ENCODE data around the gene RPS6KC1.

Gene RPS6KC1

DNA sequence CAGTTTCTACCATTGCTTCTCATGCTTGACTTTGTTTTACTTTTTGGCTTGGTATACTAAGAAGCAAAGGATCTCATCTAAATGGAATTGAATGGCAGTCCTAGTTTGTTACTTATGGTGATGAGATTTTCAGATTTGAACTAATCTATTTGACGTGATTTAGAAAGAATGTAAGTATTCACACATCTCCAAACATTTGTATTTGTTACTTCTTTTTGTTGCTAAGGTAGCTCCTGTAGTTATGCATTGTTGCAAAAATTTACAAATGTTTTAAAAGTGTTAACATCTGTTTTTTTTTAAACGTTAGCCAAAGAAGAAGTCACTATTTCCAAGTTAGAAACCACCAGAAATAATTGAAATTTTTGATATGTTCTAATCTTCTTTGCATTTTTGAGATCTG lies 222.5 kb downstream of the RPS6KC1 start:
- Histone ChIP-seq H3K27ac (ENCODE audit: low read depth, low read length) (no peak overlapping the region), H3K4me3 (ENCODE audit: low read length) (no peak overlapping the region), H3K9me3 (ENCODE audit: control insufficient read depth, insufficient read depth, low read length) (no peaks in the 10 kb centered on the region), H3K27me3 (ENCODE audit: control insufficient read depth, low read length) (no peaks in the 10 kb centered on the region), H3F3A (ENCODE audit: control insufficient read depth, insufficient read depth) (no peaks in the 10 kb centered on the region), H4K20me1 (ENCODE audit: control insufficient read depth, insufficient read depth, low read depth, low read length) (no peaks in the 10 kb centered on the region), H3K4me2 (ENCODE audit: low read length) (no peak overlapping the region), H3K79me2 (ENCODE audit: control insufficient read depth, low read length) (no peaks in the 10 kb centered on the region), H3K4me1 (ENCODE audit: control insufficient read depth, low read length) (no peaks in the 10 kb centered on the region), H3K36me3 (ENCODE audit: control insufficient read depth, low read length) (no peaks in the 10 kb centered on the region), H3K9me2 (replicated peaks; ENCODE audit: control insufficient read depth, low read length) (no peaks in the 10 kb centered on the region)
- no peak for TF ChIP-seq EZH2phosphoT487 (IDR thresholded peaks at IDR 0.05; ENCODE audit: borderline replicate concordance, low read length)
- TF ChIP-seq, protein P1, sequence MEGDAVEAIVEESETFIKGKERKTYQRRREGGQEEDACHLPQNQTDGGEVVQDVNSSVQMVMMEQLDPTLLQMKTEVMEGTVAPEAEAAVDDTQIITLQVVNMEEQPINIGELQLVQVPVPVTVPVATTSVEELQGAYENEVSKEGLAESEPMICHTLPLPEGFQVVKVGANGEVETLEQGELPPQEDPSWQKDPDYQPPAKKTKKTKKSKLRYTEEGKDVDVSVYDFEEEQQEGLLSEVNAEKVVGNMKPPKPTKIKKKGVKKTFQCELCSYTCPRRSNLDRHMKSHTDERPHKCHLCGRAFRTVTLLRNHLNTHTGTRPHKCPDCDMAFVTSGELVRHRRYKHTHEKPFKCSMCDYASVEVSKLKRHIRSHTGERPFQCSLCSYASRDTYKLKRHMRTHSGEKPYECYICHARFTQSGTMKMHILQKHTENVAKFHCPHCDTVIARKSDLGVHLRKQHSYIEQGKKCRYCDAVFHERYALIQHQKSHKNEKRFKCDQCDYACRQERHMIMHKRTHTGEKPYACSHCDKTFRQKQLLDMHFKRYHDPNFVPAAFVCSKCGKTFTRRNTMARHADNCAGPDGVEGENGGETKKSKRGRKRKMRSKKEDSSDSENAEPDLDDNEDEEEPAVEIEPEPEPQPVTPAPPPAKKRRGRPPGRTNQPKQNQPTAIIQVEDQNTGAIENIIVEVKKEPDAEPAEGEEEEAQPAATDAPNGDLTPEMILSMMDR (IDR thresholded peaks at IDR 0.05; ENCODE audit: low read depth, low read length, poor library complexity, severe bottlenecking): no peak

DNA sequence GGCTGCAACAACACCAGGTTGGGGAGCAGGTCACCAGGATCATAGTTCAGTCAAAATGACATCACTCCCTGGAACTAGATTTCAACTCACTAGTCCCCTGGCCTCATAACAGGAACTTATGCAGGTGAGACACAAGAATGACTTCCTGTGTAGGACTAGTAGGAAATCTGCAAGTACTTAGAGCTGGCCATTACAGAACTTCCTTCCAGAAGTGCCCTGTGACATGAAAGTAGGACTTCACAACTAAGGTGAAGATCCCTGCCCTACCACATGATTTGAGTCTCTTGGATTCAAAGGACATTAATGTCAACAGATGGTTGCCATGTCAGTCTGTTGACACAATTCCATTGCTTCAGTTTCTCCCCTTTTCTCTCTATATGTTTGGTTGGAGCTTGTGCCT lies 223.1 kb downstream of the RPS6KC1 start:
- Histone ChIP-seq H3K4me3 (ENCODE audit: low read length) (no peak overlapping the region), H3K4me2 (ENCODE audit: low read length) (no peak overlapping the region), H3K27me3 (ENCODE audit: control insufficient read depth, low read length) (no peaks in the 10 kb centered on the region), H3F3A (ENCODE audit: control insufficient read depth, insufficient read depth) (no peaks in the 10 kb centered on the region), H4K20me1 (ENCODE audit: control insufficient read depth, insufficient read depth, low read depth, low read length) (no peaks in the 10 kb centered on the region), H3K36me3 (ENCODE audit: control insufficient read depth, low read length) (no peaks in the 10 kb centered on the region), H3K4me1 (ENCODE audit: control insufficient read depth, low read length) (no peaks in the 10 kb centered on the region), H3K9me3 (ENCODE audit: control insufficient read depth, insufficient read depth, low read length) (no peaks in the 10 kb centered on the region), H3K27ac (ENCODE audit: low read depth, low read length) (no peak overlapping the region), H3K79me2 (ENCODE audit: control insufficient read depth, low read length) (no peaks in the 10 kb centered on the region), H3K9me2 (replicated peaks; ENCODE audit: control insufficient read depth, low read length) (no peaks in the 10 kb centered on the region)
- no peak for TF ChIP-seq EZH2phosphoT487 (IDR thresholded peaks at IDR 0.05; ENCODE audit: borderline replicate concordance, low read length)
- TF ChIP-seq, protein P1 (IDR thresholded peaks at IDR 0.05; ENCODE audit: low read depth, low read length, poor library complexity, severe bottlenecking): no peak

GRCh38 chr1:213275293-213275692 lies 224.3 kb downstream of the RPS6KC1 start:
- H4K20me1 ChIP-seq (ENCODE audit: control insufficient read depth, insufficient read depth, low read depth, low read length): no peaks in the 10 kb centered on the region

More at GRCh38 chr1:213275293-213275692, 224.3 kb downstream of the RPS6KC1 start:
- Histone ChIP-seq H3F3A (ENCODE audit: control insufficient read depth, insufficient read depth) (no peaks in the 10 kb centered on the region), H3K9me3 (ENCODE audit: control insufficient read depth, insufficient read depth, low read length) (no peaks in the 10 kb centered on the region), H3K9me2 (replicated peaks; ENCODE audit: control insufficient read depth, low read length) (no peaks in the 10 kb centered on the region), H3K4me3 (ENCODE audit: low read length) (no peak overlapping the region), H3K27ac (ENCODE audit: low read depth, low read length) (no peak overlapping the region), H3K4me1 (ENCODE audit: control insufficient read depth, low read length) (no peaks in the 10 kb centered on the region), H3K79me2 (ENCODE audit: control insufficient read depth, low read length) (no peaks in the 10 kb centered on the region), H3K4me2 (ENCODE audit: low read length) (no peak overlapping the region), H3K36me3 (ENCODE audit: control insufficient read depth, low read length) (no peaks in the 10 kb centered on the region), H3K27me3 (ENCODE audit: control insufficient read depth, low read length) (no peaks in the 10 kb centered on the region)
- TF ChIP-seq, protein P1 (IDR thresholded peaks at IDR 0.05; ENCODE audit: low read depth, low read length, poor library complexity, severe bottlenecking): no peak
- TF ChIP-seq EZH2phosphoT487 (IDR thresholded peaks at IDR 0.05; ENCODE audit: borderline replicate concordance, low read length): no peak

All from DOHH2 (cell line).